ENCODE measurements around the gene TBXT. TPM values are rescaled to one million over a fixed set of nuclear protein-coding genes. Genes with fewer than 3 reads are reported as not detected.

TBXT gene
- total RNA-seq, 1 donor from 2014 or later, result not detected

DNA sequence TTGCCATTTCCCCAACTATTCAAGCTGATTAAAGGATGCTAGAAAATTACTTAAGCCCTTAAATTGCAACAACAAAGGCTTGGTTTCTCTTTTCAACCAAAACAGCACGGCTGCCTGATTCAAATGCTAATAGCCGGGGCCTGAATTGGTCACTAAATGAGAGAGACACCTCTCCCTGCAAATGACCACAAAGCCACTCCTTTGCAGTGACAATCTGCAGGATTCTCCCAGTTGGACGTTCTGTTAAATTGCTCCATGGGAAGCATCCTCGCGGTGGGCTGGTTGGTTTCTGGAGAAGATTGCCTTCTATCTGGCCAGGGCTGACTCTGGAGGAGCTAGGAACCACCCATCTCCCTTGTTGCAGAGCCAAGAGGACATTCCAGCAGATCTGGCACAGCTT is 29.7 kb upstream of the TBXT start:
- Histone ChIP-seq H3K4me3 (no peak overlapping the region), H3K27ac (replicated peaks) (no peak overlapping the region), H3K9me3 (replicated peaks) (no peaks in the 10 kb centered on the region), H3K36me3 (no peaks in the 10 kb centered on the region), H3K27me3 (ENCODE audit: low read depth) (peaks cover 83% of the 10 kb centered on the region), H3K4me1 (peaks cover 10% of the 10 kb centered on the region)
- no peak for DNase-seq
- TF ChIP-seq, protein P1, sequence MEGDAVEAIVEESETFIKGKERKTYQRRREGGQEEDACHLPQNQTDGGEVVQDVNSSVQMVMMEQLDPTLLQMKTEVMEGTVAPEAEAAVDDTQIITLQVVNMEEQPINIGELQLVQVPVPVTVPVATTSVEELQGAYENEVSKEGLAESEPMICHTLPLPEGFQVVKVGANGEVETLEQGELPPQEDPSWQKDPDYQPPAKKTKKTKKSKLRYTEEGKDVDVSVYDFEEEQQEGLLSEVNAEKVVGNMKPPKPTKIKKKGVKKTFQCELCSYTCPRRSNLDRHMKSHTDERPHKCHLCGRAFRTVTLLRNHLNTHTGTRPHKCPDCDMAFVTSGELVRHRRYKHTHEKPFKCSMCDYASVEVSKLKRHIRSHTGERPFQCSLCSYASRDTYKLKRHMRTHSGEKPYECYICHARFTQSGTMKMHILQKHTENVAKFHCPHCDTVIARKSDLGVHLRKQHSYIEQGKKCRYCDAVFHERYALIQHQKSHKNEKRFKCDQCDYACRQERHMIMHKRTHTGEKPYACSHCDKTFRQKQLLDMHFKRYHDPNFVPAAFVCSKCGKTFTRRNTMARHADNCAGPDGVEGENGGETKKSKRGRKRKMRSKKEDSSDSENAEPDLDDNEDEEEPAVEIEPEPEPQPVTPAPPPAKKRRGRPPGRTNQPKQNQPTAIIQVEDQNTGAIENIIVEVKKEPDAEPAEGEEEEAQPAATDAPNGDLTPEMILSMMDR (IDR thresholded peaks at IDR 0.05; ENCODE audit: borderline replicate concordance), result no peak
- intact Hi-C loops (cut with micrococcal nuclease), result no loop called here

DNA sequence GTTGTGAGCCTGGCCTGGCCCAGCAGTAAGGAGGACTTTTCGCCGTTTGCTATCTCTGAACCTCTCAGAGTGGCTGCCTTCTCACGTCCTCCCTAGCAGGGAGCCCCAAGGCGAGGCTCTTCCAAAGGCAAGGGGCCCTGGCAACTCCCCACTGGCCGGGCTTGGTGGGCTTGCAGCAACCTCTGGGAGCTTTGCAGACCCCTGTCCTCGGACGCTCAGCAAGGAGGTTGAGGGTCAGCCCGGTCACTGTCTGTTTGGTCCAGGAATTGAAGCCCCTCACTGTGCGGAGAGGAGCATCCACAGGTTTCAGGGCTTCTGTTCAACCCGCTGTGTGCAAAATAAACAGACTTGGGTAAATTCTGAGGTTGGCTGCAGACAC is 28.2 kb upstream of the TBXT start:
- H3K4me3 ChIP-seq, result no peak overlapping the region
- no peaks in the 10 kb centered on the region for H3K36me3 ChIP-seq
- peaks cover 87% of the 10 kb centered on the region for H3K27me3 ChIP-seq (ENCODE audit: low read depth)
- H3K27ac ChIP-seq (replicated peaks), result no peak overlapping the region
- DNase-seq, result no peak
- H3K9me3 ChIP-seq (replicated peaks), result no peaks in the 10 kb centered on the region
- H3K4me1 ChIP-seq, result peaks cover 10% of the 10 kb centered on the region
- TF ChIP-seq, protein P1 (IDR thresholded peaks at IDR 0.05; ENCODE audit: borderline replicate concordance), result no peak
- intact Hi-C loops (cut with micrococcal nuclease), result no loop called here

DNA sequence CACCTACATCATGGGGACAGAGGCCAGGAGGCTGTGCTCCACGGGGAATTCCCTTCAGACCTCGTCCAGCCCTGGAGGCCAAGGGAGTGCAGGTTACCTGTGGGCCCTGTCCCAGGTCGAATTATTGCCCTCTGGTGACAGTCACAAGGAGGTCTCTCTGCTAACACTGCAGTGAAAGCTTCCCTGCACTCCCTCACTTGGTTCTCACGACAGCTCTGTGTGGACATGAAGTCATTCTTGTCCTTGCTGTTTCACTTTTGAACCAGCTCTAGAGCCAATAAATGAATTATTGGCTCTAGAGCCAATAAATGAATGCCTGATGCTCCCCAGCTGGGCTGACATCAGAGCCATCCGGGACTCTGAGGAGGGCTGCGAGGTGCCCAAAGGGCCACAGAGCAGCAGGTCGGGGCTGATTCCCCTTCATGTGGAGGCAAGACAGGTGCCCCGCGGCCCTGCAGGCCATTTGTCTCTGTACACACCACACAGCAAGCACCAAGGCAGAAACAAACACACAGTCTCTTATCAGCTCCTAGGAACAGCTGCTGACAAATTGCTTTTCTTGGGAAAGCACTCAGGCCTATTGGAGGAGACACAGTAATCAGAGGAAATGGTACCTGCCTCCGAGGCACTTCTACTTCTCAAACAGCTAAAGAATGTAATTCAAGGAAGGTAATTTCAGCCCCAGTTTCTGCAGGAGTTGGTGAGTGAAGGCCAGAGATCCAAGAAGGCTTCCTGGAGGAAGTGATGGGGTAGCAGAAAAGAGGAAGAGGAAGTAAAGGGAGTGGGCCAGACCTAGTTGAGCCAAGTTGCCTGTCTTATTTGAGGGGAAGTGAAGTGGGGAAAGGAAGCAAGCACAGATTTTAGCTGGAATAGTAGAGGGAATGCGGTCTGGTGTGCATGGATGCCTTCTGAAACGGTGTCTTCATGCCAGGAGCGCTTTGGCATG is 27.5 kb upstream of the TBXT start:
- Histone ChIP-seq H3K4me1 (peaks cover 10% of the 10 kb centered on the region), H3K9me3 (replicated peaks) (no peaks in the 10 kb centered on the region), H3K27ac (replicated peaks) (peak overlapping the region; percentile 38), H3K27me3 (ENCODE audit: low read depth) (peaks cover 80% of the 10 kb centered on the region), H3K4me3 (peak overlapping the region; percentile 40), H3K36me3 (no peaks in the 10 kb centered on the region)
- TF ChIP-seq, protein P1 (IDR thresholded peaks at IDR 0.05; ENCODE audit: borderline replicate concordance), result no peak
- DNase-seq, result no peak
- intact Hi-C loops (cut with micrococcal nuclease), result no loop called here

DNA sequence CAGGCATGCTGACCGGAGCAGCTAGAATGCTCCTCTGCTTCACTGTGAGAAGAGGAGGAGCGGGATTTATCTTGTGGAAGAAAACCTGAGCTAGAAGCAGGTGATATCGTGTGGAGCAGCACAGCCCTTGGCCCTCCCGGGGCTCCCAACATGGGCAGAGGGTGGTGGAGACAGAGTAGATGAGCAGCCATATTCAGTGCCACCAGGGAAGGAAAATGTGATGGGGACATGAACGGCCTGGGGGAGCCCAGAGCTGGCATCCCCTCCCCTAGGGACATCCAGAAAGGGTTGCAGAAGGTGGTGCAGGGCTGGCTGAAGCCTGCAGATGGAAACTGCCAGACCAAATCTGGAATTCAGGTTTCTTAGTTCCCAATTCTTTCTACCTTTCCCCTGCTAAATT is 24.9 kb upstream of the TBXT start:
- peaks cover 10% of the 10 kb centered on the region for H3K4me1 ChIP-seq
- H3K27ac ChIP-seq (replicated peaks), result no peak overlapping the region
- no peaks in the 10 kb centered on the region for H3K36me3 ChIP-seq
- peaks cover 68% of the 10 kb centered on the region for H3K27me3 ChIP-seq (ENCODE audit: low read depth)
- intact Hi-C loops (cut with micrococcal nuclease), result no loop called here
- DNase-seq, result no peak
- no peaks in the 10 kb centered on the region for H3K9me3 ChIP-seq (replicated peaks)
- TF ChIP-seq, protein P1 (IDR thresholded peaks at IDR 0.05; ENCODE audit: borderline replicate concordance), result no peak
- no peak overlapping the region for H3K4me3 ChIP-seq

DNA sequence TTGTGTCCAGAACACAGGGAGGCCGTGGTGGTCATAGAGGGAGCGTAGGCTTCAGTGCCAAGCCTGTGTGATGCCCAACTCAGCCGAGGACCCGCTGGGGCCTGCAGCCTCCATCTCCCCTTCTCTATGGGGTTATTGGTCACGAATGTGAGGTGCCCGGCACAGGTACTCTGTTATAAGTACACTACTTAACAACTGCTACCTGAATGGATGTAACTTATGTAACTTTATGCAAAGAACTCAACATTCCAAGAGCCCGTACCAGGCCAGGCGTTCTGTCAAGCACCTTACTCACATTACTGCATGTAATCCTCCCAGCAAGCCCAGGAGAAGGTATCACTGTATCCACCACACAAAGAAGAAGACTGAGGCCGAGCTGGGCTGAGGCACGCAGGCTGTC is 24.5 kb upstream of the TBXT start:
- Histone ChIP-seq H3K27me3 (ENCODE audit: low read depth) (peaks cover 65% of the 10 kb centered on the region), H3K4me1 (peaks cover 10% of the 10 kb centered on the region), H3K9me3 (replicated peaks) (peaks cover 4% of the 10 kb centered on the region), H3K36me3 (no peaks in the 10 kb centered on the region), H3K27ac (replicated peaks) (no peak overlapping the region), H3K4me3 (no peak overlapping the region)
- DNase-seq, result no peak
- intact Hi-C loops (cut with micrococcal nuclease), result no loop called here
- TF ChIP-seq, protein P1 (IDR thresholded peaks at IDR 0.05; ENCODE audit: borderline replicate concordance), result no peak

All from left ventricle myocardium inferior (tissue), 1 donor.